Calu3 (cell line): ENCODE measurements around the gene KAZN. TPM values are rescaled to one million over a fixed set of nuclear protein-coding genes. Genes with fewer than 3 reads are reported as not detected.

Experiments used
- BruUV-seq: library from RNA; stranded (reverse); fragments of 400-500 nt; replicated peaks from 2 replicates; lab custom pipeline; 2021; lab: Mats Ljungman, UMichigan
- CTCF ChIA-PET: fragments of 300-600 bp; sonication (Branson Sonifier 250); formaldehyde crosslinking; loops from one replicate; lab custom pipeline; 2022; ENCODE audit warnings: antibody characterized with exemption; lab: Charles Lee
- DNase-seq: peaks from one replicate; pipeline ENCODE4 v3.0.0; 2022
- H3K27ac Mint-ChIP-seq: one replicate; pipeline ENCODE4 v1.8.0; 2022; ENCODE audit warnings: mixed read lengths; ENCODE audit not compliant: unreplicated experiment
- H3K27me3 Mint-ChIP-seq: one replicate; pipeline ENCODE4 v1.8.0; 2022; ENCODE audit warnings: mixed read lengths; ENCODE audit not compliant: unreplicated experiment
- H3K36me3 Mint-ChIP-seq: one replicate; pipeline ENCODE4 v1.8.0; 2022; ENCODE audit warnings: mild to moderate bottlenecking, moderate library complexity, mixed read lengths; ENCODE audit not compliant: insufficient read depth, unreplicated experiment
- H3K4me1 Mint-ChIP-seq: one replicate; pipeline ENCODE4 v1.8.0; 2022; ENCODE audit warnings: mild to moderate bottlenecking, low read depth, mixed read lengths; ENCODE audit not compliant: unreplicated experiment
- H3K4me3 Mint-ChIP-seq: one replicate; pipeline ENCODE4 v1.8.0; 2022; ENCODE audit warnings: mild to moderate bottlenecking, low read depth, moderate library complexity, mixed read lengths; ENCODE audit not compliant: unreplicated experiment
- H3K9me3 Mint-ChIP-seq: one replicate; pipeline ENCODE4 v1.8.0; 2022; ENCODE audit warnings: low read depth, mixed read lengths; ENCODE audit not compliant: unreplicated experiment
- intact Hi-C: fragments of 100-400 bp; cut with micrococcal nuclease; formaldehyde crosslinking; loops from one replicate; pipeline ENCODE4 v1.10.0; 2022; ENCODE audit not compliant: unreplicated experiment
- total RNA-seq: library from RNA; stranded (reverse); gene quantifications from 2 replicates; pipeline ENCODE4 v1.2.3, GENCODE V29; 2022
- TF ChIP-seq, protein P1 (sequence below): fragments of 200-600 bp; IDR thresholded peaks from one replicate; pipeline ENCODE4 v1.8.0; 2022; ENCODE audit warnings: antibody characterized with exemption; ENCODE audit not compliant: unreplicated experiment

The KAZN gene
- total RNA-seq, 1 experiment from 2014 or later = 3.6 TPM

DNA sequence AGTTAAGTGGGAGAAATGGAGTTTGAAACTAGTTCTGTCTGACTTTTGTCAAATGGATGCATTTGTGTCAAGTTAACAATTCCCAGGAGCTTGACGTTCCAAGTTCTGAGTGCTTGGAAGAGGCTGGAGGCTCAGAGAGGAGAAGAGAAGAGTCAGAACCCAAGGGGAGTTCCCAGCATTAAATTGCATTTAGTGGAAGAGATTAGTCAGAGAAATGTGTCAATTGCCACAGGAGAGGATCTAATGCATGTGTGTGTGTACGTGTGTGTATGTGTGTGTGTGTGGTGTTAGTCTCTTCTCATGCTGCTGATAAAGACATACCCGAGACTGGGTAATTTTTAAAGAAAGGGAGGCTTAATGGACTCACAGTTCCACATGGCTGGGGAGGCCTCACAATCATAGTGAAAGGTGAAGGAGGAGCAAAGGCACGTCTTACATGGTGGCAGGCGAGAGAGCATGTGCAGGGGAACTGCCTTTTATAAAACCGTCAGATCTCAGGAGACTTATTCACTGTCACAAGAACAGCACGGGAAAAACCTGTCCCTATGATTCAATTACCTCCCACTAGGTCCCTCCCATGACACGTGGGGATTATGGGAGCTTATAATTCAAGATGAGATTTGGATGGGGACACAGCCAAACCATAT, 453.5 kb downstream of the KAZN start:
- no TSS peak for BruUV-seq
- no peaks in the 10 kb centered on the region for H3K36me3 Mint-ChIP-seq
- H3K27ac Mint-ChIP-seq = no peak overlapping the region
- no peaks in the 10 kb centered on the region for H3K4me1 Mint-ChIP-seq
- CTCF ChIA-PET = no interaction called here
- no peak overlapping the region for H3K4me3 Mint-ChIP-seq
- TF ChIP-seq, protein P1, sequence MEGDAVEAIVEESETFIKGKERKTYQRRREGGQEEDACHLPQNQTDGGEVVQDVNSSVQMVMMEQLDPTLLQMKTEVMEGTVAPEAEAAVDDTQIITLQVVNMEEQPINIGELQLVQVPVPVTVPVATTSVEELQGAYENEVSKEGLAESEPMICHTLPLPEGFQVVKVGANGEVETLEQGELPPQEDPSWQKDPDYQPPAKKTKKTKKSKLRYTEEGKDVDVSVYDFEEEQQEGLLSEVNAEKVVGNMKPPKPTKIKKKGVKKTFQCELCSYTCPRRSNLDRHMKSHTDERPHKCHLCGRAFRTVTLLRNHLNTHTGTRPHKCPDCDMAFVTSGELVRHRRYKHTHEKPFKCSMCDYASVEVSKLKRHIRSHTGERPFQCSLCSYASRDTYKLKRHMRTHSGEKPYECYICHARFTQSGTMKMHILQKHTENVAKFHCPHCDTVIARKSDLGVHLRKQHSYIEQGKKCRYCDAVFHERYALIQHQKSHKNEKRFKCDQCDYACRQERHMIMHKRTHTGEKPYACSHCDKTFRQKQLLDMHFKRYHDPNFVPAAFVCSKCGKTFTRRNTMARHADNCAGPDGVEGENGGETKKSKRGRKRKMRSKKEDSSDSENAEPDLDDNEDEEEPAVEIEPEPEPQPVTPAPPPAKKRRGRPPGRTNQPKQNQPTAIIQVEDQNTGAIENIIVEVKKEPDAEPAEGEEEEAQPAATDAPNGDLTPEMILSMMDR = no peak
- no peak for DNase-seq
- H3K9me3 Mint-ChIP-seq = no peaks in the 10 kb centered on the region
- intact Hi-C loops = no loop called here
- no peaks in the 10 kb centered on the region for H3K27me3 Mint-ChIP-seq

DNA sequence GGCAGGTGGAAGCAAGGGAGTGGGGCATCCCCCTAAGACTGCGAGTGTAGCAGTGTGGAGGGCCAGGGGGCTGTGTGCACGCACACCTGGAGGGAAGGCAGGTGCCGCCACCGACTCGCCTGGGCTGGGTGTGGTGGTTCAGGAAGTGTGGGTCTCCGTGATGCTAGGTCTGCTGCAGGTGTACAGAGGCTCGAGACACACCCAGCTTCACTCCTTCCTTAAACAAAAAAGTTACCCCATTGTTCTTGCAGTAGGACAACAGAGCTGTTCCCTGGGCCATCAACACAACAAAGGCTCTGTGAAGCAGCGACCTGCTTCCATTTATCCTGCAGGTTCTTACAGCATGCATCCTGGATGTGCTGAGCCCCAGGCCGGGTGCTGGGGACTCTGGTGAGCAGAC, 454.7 kb downstream of the KAZN start:
- H3K4me1 Mint-ChIP-seq = no peaks in the 10 kb centered on the region
- H3K27ac Mint-ChIP-seq = no peak overlapping the region
- intact Hi-C loops = no loop called here
- H3K9me3 Mint-ChIP-seq = no peaks in the 10 kb centered on the region
- DNase-seq = no peak
- H3K4me3 Mint-ChIP-seq = no peak overlapping the region
- TF ChIP-seq, protein P1 = no peak
- H3K36me3 Mint-ChIP-seq = no peaks in the 10 kb centered on the region
- CTCF ChIA-PET = no interaction called here
- no TSS peak for BruUV-seq
- H3K27me3 Mint-ChIP-seq = no peaks in the 10 kb centered on the region

DNA sequence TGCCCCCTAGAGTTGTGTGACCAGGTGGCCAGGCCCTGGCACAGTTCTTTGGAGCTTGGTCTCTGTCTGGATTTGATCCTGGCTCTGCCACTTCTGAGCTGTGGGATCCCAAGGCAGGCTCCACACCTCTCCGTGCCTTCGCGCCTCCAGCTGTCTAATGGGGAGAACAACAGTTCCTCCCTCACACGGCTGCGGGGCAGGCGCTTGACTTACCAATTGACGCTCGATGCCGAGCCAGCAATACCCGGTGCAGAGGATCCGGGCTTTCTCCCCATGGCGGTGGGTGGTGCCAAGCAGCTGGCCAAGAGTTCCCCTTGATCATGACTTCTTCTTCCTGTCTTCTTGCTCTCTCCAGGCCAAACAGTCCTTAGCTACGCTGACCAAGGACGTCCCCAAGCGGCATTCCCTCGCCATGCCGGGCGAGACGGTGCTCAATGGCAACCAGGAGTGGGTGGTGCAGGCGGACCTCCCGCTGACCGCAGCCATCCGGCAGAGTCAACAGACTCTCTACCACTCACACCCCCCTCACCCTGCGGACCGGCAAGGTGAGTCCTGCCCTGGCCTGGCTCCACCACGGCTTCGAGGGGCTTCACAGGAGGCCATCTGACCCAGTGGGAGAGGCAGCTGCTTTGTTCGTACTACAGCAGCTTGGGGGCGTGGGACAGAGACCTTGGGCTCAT, 457.4 kb downstream of the KAZN start:
- H3K27me3 Mint-ChIP-seq = no peaks in the 10 kb centered on the region
- CTCF ChIA-PET = no interaction called here
- TF ChIP-seq, protein P1 = no peak
- no peak overlapping the region for H3K4me3 Mint-ChIP-seq
- DNase-seq = no peak
- intact Hi-C loops = no loop called here
- BruUV-seq = no TSS peak
- H3K9me3 Mint-ChIP-seq = no peaks in the 10 kb centered on the region
- H3K27ac Mint-ChIP-seq = no peak overlapping the region
- no peaks in the 10 kb centered on the region for H3K36me3 Mint-ChIP-seq
- no peaks in the 10 kb centered on the region for H3K4me1 Mint-ChIP-seq

DNA sequence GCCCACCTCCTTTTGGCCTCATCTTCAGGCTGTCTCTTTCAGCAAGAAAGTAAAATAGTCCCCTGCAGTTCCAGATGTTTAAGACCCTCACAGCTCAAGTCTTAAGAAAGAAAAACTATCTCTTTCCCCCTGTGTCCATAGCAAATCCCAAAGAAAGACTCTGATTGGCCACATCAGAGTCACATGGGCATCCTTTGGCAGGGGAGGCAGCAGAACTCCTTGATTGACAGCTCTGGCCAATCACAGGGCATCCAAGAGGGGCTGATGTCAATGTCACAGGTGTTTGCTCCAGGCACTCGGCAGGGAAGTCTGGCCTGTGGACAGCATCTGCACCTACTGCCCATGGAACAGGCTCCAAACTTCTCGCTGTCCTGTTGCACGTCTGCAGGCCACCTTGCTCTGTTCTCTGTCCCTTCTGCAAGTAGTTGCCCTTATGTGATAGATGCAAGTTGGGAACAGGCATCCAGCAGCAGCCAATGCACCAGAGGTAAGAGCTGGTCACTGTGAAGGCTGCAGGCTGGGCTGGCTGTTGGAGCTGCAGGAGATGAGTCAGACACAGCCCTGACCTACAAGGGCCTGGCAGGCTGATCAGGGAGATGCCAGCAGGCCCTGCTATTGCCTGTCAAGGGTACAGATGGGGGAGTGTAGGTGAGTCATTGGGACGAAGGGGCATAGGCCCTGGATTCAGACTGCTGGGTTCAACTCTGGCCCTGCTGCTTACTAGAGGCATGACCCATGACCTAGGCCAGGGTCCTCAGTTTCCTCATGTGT, 458.2 kb downstream of the KAZN start:
- no TSS peak for BruUV-seq
- TF ChIP-seq, protein P1 = no peak

More for the DNA sequence above, 458.2 kb downstream of the KAZN start:
- CTCF ChIA-PET = interaction anchor here (0.6 kb wide), 1 partner anchor 25 kb away, joined by 3 read pairs; no protein-coding TSS in a partner anchor
- H3K4me3 Mint-ChIP-seq = no peak overlapping the region
- no peaks in the 10 kb centered on the region for H3K36me3 Mint-ChIP-seq
- intact Hi-C loops = no loop called here
- no peaks in the 10 kb centered on the region for H3K27me3 Mint-ChIP-seq
- no peak for DNase-seq
- H3K9me3 Mint-ChIP-seq = no peaks in the 10 kb centered on the region
- H3K27ac Mint-ChIP-seq = no peak overlapping the region
- no peaks in the 10 kb centered on the region for H3K4me1 Mint-ChIP-seq
